ENCODE results near the gene LAMTOR1.

Gene LAMTOR1

DNA sequence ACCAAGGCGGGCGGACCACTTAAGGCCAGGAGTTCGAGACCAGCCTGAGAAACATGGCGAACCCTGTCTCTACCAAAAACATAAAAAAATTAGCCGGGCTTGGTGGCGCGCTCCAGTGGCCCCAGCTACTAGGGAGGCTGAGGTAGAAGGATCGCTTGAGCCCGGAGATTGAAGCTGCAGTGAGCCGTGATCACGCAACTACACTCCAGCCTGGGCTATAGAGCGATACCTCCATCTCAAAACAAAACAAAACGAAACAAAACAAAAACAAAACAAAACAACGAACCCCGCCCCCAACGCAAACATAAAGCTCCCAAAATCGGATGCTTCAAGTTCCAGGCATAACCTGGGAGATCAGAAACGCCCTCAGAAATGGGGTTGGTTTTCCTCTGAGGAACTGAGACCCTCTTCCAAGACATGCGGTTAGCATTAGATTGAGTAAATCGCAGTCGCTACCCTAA is 21.9 kb downstream of the LAMTOR1 start:
- no peak for DNase-seq (ENCODE audit: low read depth)

DNA sequence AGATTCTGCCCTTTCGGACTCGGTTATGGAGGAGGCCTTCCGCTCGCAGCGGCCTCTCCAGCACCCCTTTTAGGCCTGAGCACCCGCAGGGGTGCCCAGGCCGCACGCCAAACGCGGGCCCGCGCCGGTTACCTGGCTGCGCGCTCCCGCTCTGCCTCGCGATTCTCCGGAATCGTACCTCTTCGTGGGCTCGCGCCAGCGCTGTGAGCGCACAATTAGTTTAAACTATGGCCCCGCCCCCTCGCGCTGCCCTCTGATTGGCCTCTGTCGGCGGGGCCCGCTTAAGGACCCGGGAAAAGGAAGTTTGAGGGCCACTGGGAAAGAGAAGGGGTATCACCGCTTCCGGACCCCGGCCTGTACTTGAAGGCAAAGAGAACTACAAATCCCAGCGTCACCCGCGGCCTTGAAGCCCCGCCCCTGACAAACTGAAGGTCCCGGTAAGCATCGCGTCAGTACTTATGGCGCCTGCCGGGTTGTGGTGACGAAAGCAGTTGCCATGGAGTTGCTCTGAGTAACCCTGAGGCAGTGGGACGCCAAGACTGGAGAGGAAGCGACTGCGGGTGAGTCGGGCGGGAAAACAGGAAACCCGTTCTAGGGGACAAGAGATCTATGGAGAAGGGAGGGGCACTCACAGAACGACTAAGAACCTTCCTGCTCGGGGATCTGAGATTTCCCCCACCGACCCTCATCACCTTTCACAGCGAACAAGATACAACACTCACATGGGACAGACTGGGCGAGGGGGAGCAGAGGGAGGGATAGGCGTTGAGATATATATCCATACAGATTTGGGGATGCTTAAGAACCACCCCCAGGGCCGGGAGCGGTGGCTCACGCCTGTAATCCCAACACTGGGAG is 22.5 kb downstream of the LAMTOR1 start, which contains the start of the genes LRRC51 and NUMA1:
LRRC51 (plus strand) TSS at position 525 of the 858 bp plus-strand sequence. CDS start 8,234 bp downstream, outside the sequence.
NUMA1 (minus strand) TSS at position 217 of the 858 bp plus-strand sequence. CDS start 44,599 bp downstream, outside the sequence.
- DNase-seq (ENCODE audit: low read depth): peak; percentile 95

DNA sequence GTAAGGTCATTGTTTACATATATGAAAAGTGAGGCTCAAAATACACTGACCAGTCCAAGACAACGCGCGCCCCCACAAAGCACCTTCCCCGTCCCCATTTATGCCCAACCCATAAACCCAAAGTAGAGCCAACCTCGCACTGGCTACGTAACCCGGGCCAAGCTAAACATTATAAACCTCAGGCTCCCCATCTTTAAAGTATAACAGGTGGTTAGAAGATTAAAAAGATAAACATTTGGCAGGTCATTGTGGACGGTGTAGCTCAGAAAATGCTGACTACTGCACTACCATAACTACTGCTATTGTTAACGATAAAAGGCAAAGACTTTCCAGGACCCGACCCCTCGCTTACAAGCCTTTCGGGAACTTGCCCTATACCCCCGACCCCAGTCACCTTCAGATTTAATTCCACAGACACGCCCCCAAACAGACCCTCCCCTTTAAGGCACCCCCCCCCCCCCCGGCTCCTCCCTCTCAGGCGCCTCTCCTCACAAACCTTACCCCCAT is 23.2 kb downstream of the LAMTOR1 start:
- DNase-seq (ENCODE audit: low read depth): no peak

DNA sequence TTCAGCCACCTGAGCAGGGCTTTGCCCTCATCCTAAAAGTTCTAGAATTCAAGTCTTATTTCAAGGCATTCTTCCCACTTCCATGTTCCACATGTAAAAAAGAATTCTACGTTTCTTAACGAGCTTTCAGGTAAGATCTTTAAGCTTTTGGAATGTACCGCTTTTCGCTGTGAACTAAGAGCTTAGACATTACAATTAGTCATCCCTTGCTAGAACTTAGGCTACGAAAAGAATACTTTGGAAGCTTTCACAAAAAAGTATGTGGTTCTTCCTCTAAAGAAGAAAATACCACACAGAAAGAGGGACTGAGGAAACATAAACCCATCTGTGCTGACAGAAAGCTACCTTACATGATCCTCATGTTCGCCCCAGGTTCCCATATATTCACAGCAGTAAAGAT is 24.6 kb downstream of the LAMTOR1 start:
- DNase-seq (ENCODE audit: low read depth): no peak

DNA sequence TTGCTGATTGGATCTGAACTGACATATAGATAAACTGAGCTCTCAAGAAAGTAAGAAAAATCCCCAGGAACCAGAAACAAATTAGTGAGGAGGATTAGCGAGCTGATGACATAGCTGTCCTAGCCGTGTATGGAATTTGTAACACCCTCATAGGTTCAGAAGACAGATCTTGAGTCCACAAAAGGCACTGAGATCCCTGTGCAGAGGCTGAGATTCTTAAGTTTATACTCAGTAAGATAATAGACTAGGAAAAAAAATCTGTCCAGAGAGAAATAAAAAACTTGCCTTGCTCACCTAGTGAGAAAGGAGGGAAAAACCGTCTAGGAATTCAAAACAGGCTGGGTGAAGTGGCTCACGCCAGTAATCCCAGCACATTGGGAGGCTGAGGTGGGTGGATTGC is 27.3 kb downstream of the LAMTOR1 start:
- no peak for DNase-seq (ENCODE audit: low read depth)

DNA sequence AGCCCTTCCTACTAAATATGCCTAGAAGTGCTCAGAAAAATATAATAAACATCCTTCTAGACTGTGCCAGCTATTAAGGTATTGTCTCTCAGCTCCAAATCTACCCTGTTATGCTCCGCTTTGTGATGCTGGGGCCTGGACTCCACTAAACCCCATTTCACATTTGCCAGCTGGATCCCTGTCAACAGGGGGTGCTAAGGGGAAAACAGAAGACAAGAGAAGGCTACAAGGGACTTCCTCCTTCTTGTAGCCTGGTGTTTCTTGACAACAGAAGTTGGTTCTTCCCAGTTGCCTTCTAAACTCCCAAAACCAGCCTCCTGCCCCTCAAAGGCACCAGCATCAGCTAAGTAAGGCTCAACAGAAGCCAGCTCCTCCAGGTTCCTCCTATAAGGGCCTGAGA is 28.0 kb downstream of the LAMTOR1 start:
- no peak for DNase-seq (ENCODE audit: low read depth)

DNA sequence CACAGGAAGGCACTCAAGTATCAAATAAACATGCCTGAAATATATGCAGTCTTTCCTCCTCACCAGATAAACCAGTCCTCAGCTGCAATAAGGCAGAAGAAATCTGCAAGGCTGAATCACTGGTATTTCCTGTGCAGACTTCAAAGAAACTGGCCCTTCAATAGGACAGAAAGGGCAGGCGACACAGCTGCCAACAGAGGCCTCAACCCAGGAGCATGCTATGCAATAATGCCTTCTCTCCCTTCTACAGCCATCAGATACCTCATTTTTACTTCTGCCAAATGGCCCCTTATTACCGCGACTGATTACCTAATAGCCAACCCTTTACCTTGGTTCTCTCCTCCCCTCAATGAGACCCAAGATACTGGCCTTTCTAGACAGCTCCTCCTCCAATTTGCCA is 30.7 kb downstream of the LAMTOR1 start:
- DNase-seq (ENCODE audit: low read depth): no peak

DNA sequence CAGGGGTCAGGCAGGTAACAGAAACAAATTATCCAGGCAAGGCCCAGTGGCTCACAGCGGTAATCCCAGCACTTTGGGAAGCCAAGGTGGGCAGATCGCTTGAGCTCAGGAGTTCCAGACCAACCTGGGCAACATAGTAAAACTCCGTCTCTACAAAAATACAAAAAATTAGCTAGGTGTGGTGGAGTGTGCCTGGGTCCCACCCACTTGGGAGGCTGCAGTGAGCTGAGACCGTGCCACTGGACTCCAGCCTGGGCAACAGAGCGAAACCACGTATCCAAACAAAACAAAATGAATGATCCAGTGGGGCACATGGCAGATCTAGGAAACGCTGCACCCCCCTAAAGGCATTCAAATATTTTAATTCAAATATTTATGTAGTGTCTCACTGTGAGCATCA is 32.6 kb downstream of the LAMTOR1 start:
- no peak for DNase-seq (ENCODE audit: low read depth)

DNA sequence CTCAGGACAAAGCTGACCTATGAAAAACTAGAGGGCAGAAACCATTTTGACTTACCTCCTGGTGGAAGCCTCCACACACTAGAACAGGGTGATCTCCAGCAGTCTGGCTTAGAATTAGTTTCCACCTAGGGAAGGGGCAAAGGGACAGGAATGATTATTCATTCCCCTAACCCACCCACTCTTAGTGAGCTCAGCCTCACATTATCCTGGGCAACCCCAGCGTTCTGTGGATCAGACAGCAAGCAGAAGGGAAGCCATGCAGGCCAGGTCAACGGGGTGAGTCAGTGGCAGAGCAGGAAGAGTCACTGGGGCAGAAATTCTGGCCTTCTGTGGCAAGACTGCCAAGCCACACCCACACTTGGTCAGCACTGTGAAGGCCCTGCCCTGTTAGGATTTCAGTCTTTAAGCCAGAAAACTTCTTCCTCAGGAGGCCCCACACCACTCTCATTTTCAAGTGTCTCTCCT is 33.3 kb downstream of the LAMTOR1 start:
- no peak for DNase-seq (ENCODE audit: low read depth)

DNA sequence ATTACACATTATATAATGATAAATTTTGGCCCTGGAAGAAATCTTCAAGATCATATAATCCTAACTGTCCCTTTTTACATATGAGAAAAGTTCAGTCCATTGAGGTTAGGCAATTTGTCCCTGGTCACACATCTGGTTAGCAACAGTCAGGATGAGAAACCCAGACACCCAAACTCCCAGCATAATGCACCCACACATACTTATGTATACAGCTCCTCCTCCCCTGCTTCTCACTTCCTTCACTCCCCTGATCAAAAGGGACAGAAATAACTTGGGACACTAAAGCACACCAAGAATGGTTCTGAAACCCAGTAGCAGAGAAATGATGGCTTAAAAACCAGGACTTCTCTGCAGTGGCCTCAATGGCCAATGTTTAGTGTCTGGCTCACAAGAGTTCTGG is 33.9 kb downstream of the LAMTOR1 start:
- DNase-seq (ENCODE audit: low read depth): no peak

DNA sequence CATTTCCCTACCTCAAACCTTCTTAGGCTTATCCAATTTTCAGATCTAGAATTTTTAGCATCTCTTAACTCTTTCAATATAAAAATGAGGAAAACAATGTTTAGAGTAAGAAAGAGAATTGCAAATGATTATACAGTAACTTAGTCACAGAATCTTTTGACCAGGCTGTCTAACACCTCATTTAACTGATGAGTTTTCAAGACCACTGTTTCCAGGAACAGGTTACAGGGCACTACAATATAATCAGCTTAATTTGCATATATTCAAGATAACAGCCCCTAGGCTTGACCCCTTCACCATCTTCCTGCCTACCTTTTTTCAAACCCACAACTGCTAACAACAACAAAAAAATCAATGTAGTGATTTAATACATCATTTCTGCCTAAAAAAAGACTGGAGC is 35.4 kb downstream of the LAMTOR1 start:
- DNase-seq (ENCODE audit: low read depth): no peak

DNA sequence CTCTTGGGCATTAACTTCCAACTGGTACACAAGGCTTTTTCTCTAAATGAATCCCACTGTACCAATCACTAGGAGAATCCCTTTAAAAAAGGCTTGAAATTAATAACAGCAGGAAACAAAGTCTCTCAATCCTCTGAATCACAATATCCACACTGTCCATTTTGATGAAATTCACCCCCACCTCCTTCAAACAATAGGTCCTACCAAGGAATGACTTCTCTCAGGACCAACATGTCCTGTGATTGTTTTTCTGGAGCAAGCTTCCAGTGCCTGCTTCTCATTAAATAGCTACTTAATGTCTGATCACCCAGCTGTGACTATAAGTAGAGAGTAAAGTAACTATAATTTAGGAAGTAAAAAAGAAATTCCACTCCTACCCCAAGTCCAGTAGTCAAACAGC is 35.8 kb downstream of the LAMTOR1 start:
- no peak for DNase-seq (ENCODE audit: low read depth)

DNA sequence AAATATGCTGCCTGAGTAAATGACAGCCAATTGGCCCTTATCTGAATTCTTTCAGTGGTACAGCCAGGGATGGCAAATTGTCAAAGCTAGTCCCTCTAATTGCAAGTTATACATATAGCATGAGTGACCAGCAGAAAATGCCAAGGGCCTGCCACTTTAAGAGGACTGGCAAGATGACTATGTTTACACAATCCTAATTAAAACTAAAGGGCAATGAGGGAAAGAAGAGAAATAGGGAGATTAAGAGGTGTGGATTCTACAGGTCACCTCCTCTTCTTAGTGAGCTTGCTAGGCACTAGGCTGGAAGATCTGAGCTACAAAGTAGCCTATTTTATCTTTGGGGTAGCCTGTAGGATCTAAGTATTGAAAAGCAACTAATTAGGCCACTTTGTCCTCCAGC is 36.2 kb downstream of the LAMTOR1 start:
- DNase-seq (ENCODE audit: low read depth): no peak

DNA sequence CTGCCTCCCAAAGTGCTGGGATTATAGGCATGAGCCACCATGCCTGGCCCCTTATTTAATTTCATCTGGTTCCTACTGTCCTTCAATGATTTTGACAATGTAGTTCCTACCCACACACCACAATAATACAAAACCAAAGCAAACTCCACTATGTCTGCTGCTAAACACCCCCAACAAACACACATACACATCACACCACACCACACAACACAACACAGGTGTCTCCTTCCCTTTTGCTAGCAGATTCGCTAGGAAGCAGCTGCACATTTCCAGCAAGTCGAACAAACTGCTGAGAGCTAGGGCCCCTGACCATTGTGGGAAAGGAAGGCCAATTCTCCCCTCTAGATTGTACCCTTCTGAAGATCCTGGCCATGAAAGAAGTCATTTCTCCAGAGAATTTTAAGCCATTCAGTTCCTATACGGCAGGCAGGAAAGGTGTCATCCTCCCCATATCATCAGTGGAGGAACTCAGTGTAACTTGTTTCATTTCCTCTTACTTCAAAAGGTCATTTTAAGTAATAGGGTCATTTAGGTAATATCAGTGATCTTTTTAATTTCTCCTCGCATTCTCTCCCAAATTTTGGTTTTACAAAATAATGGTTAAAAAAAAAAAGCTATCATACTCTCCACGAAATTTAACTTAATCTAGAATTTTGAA is 41.2 kb downstream of the LAMTOR1 start:
- no peak for DNase-seq (ENCODE audit: low read depth)

DNA sequence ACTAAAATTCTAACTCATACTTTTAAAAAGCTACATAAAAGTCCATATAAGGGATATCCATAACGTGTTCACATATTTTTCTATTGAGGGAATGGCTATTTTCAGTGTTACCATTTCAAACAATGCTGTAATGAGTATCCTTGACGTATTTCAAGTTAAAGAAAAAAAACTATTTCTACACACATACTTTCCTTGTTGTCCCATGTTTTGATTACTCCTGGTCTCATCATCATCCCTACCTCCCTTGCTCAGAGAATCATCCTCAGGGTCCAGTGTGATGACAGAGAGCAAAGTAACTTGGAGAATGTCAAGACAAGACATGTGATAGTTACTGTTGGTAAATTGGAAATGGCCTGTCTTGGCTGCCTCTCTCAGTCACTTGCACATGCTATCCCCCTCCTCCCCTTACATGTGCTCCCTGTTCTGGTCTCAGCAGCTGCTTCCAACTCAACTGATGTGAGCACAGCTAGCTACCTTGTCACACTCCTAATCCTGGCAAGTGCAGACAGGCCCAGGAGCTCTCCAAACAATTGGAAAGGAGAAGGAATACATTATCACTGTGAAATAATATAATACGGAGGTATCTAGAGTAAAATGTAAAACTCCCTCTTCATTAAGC is 44.6 kb downstream of the LAMTOR1 start:
- DNase-seq (ENCODE audit: low read depth): no peak

DNA sequence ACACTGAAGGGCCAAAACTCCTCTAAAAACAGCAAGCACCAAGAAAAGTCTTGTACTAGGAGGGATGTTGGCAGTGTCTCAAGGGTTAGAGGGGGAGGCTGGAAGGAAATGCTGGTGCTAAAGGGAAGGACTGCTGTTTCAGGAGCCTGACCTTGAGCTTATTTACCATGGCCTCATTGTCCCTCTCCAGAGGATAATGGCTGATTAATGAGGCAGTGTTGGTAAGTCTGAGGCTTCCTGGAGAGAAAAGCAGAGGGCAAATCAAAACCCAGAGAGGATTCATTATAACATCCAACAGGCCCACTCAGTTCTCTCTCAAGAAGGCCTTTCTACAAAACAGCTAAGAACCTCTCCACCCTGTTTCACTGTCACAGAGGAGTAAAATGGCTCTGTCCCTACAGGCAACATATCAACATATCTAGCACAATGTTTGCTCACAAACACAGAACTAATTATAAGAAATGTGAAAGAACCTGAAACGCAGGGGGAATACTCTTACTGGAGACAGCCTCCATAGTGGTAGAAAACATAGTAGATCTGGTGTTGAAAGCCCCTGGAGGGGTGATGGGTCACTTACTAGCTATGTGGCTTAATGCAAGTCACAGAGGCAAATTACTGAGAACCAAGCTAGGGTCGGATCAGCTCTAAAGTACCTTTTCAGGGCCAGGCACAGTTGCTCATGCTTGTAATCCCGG is 54.2 kb downstream of the LAMTOR1 start:
- no peak for DNase-seq (ENCODE audit: low read depth)

Measured in activated T-cell treated with anti-CD3 and anti-CD28 coated beads for 1 hour (primary cell).